ENCODE results near the gene PHTF1. TPM values are rescaled to one million over a fixed set of nuclear protein-coding genes. Genes with fewer than 3 reads are reported as not detected.

The PHTF1 gene
- total RNA-seq, 4 donors from 2014 or later = 7.6 to 30.3 (median 17.0) TPM

GRCh38 chr1:113786069-113786468 is 26.8 kb upstream of the PHTF1 start:
- no peaks in the 10 kb centered on the region for H3K27me3 ChIP-seq
- DNase-seq = no peak
- no peak overlapping the region for H3K27ac ChIP-seq
- TF ChIP-seq CTCF (IDR thresholded peaks at IDR 0.05) (no peak), POLR2A (IDR thresholded peaks at IDR 0.05) (no peak)
- H3K4me1 ChIP-seq = peaks cover 10 to 15% of the 10 kb centered on the region in 2 donors
- no peaks in the 10 kb centered on the region for H3K9me3 ChIP-seq
- no peaks in the 10 kb centered on the region for H3K36me3 ChIP-seq
- intact Hi-C loops (cut with DNase I; ENCODE audit: low total_unique reads) = no loop called here
- no peak overlapping the region for H3K4me3 ChIP-seq

DNA sequence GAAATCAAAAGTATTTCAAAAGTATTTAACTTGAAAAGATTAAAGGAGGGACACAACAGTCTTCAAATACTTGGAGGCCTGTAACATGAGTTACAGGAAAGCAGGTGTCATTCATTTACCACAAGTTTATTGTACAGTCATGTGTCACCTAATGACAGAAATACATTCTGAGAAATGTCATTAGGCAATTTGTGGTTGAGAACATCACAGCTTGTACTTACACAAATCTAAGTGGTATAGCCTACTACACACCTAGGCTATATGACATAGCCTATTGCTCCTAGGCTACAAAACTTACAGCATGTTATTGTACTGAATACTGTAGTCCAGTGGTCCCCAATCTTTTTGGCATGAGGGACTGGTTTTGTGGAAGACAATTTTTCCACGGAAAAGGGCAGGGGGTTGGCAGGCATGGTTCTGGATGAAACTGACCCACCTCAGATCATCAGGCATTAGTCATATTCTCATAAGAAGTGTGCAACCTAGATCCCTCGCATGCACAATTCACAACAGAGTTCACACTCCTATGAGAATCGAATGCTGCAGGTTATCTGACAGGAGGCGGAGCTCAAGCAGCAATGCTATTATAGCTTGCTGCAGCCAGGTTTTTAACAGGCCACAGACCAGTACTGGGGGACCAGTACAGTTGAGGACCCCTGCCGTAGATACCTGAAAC is 25.0 kb upstream of the PHTF1 start:
- no peaks in the 10 kb centered on the region for H3K27me3 ChIP-seq
- intact Hi-C loops (cut with DNase I; ENCODE audit: low total_unique reads) = no loop called here
- no peak overlapping the region for H3K4me3 ChIP-seq
- TF ChIP-seq CTCF (IDR thresholded peaks at IDR 0.05) (no peak), POLR2A (IDR thresholded peaks at IDR 0.05) (no peak)
- DNase-seq = no peak
- H3K4me1 ChIP-seq = peaks cover 10 to 15% of the 10 kb centered on the region in 2 donors
- H3K9me3 ChIP-seq = no peaks in the 10 kb centered on the region
- no peaks in the 10 kb centered on the region for H3K36me3 ChIP-seq
- peak overlapping the region in 1 of 2 donors; percentile 45 for H3K27ac ChIP-seq

- no peak for TF ChIP-seq CTCF (IDR thresholded peaks at IDR 0.05)
- TF ChIP-seq POLR2A (IDR thresholded peaks at IDR 0.05) = no peak
- intact Hi-C loops (cut with DNase I; ENCODE audit: low total_unique reads) = no loop called here
- H3K4me3 ChIP-seq = no peak overlapping the region
- no peak for DNase-seq
- peaks cover 10 to 15% of the 10 kb centered on the region in 2 donors for H3K4me1 ChIP-seq
- H3K27ac ChIP-seq = peak overlapping the region in 1 of 2 donors; percentile 45
- H3K9me3 ChIP-seq = no peaks in the 10 kb centered on the region
- H3K27me3 ChIP-seq = no peaks in the 10 kb centered on the region
- H3K36me3 ChIP-seq = no peaks in the 10 kb centered on the region
These were observed 24.2 kb upstream of the PHTF1 start for GRCh38 chr1:113783254-113784103.

GRCh38 chr1:113782406-113782805 is 23.1 kb upstream of the PHTF1 start:
- no peak overlapping the region for H3K4me3 ChIP-seq
- H3K4me1 ChIP-seq = peaks cover 10 to 15% of the 10 kb centered on the region in 2 donors
- TF ChIP-seq POLR2A (IDR thresholded peaks at IDR 0.05) (no peak), CTCF (IDR thresholded peaks at IDR 0.05) (no peak)
- no peaks in the 10 kb centered on the region for H3K36me3 ChIP-seq
- no peaks in the 10 kb centered on the region for H3K27me3 ChIP-seq
- H3K27ac ChIP-seq = peak overlapping the region; percentile 8 to 45
- intact Hi-C loops (cut with DNase I; ENCODE audit: low total_unique reads) = no loop called here
- no peaks in the 10 kb centered on the region for H3K9me3 ChIP-seq
- no peak for DNase-seq
